Fibroblast of skin of scalp (primary cell): ENCODE results near the gene DNM2.
A peak's percentile ranks its signal among the peaks of the same experiment; 100 is the strongest.
"Not testable (repeated sequence)": the region's sequence is repeated elsewhere in the genome, so short reads cannot be mapped to it uniquely, and the experiment has no call there.

Source experiments
- DNase-seq: peaks from one replicate; pipeline ENCODE4 v3.0.0-alpha.2; 2013

The DNM2 gene

GRCh38 chr19:10839114-10840050, 121.5 kb downstream of the DNM2 start:
- no peak for DNase-seq

GRCh38 chr19:10842788-10843187, 124.9 kb downstream of the DNM2 start:
- no peak for DNase-seq

GRCh38 chr19:10846500-10847202, 128.8 kb downstream of the DNM2 start:
- no peak for DNase-seq

GRCh38 chr19:10848230-10848856, 130.5 kb downstream of the DNM2 start, which contains the start of gene C19orf38:
C19orf38 (plus strand) TSS chr19:10848415; CDS start chr19:10848509, 94 bp downstream.
- DNase-seq, result no peak

GRCh38 chr19:10850631-10851030, 132.8 kb downstream of the DNM2 start:
- DNase-seq, result no peak

- DNase-seq, result peak; percentile 77
These were observed 134.4 kb downstream of the DNM2 start for GRCh38 chr19:10852098-10852800.

- no peak for DNase-seq
These were observed 135.1 kb downstream of the DNM2 start for GRCh38 chr19:10852941-10853340.

GRCh38 chr19:10854350-10855089, 136.6 kb downstream of the DNM2 start:
- DNase-seq, result no peak

- no peak for DNase-seq
These were observed 138.1 kb downstream of the DNM2 start for GRCh38 chr19:10855879-10856522.

GRCh38 chr19:10856899-10857298, 139.0 kb downstream of the DNM2 start:
- not testable (repeated sequence) for DNase-seq

GRCh38 chr19:10858204-10858828, 140.4 kb downstream of the DNM2 start:
- DNase-seq, result peak; percentile 27

- peak; percentile 38 for DNase-seq
These were observed 143.3 kb downstream of the DNM2 start for GRCh38 chr19:10861103-10861651.

GRCh38 chr19:10862561-10863106, 144.8 kb downstream of the DNM2 start:
- DNase-seq, result no peak

GRCh38 chr19:10863107-10863717, 145.3 kb downstream of the DNM2 start:
- DNase-seq, result peak; percentile 44

- DNase-seq, result peak; percentile 78
These were observed 146.6 kb downstream of the DNM2 start for GRCh38 chr19:10864538-10864899.

GRCh38 chr19:10866495-10866894, 148.6 kb downstream of the DNM2 start:
- DNase-seq, result no peak

GRCh38 chr19:10868872-10869547, 151.1 kb downstream of the DNM2 start:
- DNase-seq, result no peak

- not testable (repeated sequence) for DNase-seq
These were observed 152.0 kb downstream of the DNM2 start for GRCh38 chr19:10869872-10870311.

- DNase-seq, result no peak
These were observed 152.6 kb downstream of the DNM2 start for GRCh38 chr19:10870501-10870954.
